Measurements from ENCODE around the gene DGKE.

DGKE gene

DNA sequence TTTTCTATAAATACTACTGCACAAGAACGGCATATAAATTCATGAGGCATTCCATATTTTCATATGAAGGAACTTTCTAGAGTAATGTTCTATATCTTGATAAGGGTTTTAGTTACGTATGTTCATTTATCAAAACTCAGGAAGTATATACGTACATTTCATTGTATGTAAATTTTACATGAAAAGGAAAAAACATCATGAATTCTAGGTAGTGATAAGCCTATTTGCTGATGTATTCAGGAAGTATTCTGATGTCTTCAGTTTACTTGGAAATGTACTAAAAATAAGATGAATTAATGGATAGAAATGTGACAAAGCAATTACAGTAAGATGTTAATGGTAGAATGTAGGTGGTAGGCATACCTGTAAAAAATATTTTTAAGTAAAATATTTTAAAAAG, 4.7 kb downstream of the DGKE start:
- no peak overlapping the region for H3K4me3 ChIP-seq (ENCODE audit: low read depth, low read length)
- no peak for DNase-seq (ENCODE audit: low read depth)
- TF ChIP-seq, protein P1, sequence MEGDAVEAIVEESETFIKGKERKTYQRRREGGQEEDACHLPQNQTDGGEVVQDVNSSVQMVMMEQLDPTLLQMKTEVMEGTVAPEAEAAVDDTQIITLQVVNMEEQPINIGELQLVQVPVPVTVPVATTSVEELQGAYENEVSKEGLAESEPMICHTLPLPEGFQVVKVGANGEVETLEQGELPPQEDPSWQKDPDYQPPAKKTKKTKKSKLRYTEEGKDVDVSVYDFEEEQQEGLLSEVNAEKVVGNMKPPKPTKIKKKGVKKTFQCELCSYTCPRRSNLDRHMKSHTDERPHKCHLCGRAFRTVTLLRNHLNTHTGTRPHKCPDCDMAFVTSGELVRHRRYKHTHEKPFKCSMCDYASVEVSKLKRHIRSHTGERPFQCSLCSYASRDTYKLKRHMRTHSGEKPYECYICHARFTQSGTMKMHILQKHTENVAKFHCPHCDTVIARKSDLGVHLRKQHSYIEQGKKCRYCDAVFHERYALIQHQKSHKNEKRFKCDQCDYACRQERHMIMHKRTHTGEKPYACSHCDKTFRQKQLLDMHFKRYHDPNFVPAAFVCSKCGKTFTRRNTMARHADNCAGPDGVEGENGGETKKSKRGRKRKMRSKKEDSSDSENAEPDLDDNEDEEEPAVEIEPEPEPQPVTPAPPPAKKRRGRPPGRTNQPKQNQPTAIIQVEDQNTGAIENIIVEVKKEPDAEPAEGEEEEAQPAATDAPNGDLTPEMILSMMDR (IDR thresholded peaks at IDR 0.05; ENCODE audit: low read depth, low read length, missing control alignments), result no peak

DNA sequence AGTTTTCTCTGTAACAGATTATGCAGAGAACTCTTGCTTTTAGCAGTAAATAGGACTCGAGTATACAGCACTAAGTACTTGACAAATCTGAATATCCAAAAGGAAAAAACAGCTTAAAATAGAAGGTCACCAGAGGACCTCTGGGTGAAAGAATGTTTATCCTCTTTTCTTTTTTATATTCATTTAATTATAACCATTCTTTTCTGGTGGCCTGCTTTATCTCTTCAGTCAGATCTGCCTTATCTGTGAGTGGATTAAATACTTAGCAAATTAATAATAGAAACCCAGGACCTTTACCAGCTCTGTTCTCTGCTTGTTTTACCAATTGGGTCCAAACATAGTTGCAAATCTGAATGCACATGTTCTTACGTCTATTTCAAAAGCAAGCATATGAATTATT, 8.6 kb downstream of the DGKE start:
- DNase-seq (ENCODE audit: low read depth), result no peak
- TF ChIP-seq, protein P1 (IDR thresholded peaks at IDR 0.05; ENCODE audit: low read depth, low read length, missing control alignments), result no peak
- no peak overlapping the region for H3K4me3 ChIP-seq (ENCODE audit: low read depth, low read length)

DNA sequence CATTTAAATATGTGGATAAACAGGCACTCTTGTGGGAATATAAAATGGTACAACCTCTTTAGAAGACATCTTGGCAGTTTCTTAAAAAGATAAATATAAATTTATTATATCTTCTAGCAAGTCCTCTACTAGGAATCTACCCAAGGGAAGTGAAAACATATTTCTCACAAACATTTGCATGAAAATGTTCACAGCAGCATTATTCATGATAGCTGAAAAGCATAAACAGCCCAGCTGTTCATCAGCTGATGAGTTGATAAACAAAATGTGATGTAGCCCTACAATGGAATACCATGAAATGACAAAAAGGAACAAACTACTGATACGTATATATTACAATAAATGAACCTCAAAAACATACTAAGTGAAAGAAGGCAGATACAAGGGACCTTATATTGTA, 12.0 kb downstream of the DGKE start:
- H3K4me3 ChIP-seq (ENCODE audit: low read depth, low read length), result no peak overlapping the region
- TF ChIP-seq, protein P1 (IDR thresholded peaks at IDR 0.05; ENCODE audit: low read depth, low read length, missing control alignments), result no peak
- no peak for DNase-seq (ENCODE audit: low read depth)

DNA sequence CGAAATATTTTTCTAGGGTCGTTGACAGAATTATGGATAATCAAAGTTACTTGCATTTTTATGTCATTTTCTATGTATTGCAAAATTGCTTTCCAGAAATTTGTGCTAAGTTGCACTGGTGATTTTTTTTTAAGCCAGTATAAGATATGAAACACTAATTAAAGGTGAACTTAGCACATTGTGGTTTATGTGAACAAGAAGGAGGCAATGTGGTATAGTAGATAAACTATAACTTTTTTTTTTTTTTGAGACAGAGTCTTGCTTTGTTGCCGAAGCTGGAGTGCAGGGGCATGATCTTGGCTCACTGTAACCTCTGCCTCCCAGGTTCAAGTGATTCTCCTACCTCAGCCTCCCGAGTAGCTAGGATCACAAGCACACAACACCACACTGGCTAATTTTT, 13.2 kb downstream of the DGKE start:
- DNase-seq (ENCODE audit: low read depth), result no peak
- H3K4me3 ChIP-seq (ENCODE audit: low read depth, low read length), result no peak overlapping the region
- TF ChIP-seq, protein P1 (IDR thresholded peaks at IDR 0.05; ENCODE audit: low read depth, low read length, missing control alignments), result no peak

DNA sequence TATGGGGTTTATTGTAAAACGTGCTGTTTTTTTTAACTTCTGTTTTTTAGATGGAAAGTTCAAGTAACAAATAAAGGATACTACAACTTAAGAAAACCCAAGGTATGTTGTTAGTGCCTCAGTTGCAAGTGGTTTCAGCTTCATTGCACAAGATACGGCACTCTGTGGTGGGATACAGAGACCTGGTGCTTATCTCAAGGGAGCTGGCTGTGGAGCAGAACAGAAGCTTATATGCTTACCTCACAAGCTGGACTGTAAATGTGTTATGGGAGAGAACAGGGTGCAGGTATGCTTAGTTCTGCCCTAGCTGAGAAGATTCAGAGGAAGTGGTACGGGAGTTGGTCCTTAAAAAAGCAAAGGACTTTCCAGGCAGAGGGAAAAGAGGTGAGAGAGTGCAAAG, 15.2 kb downstream of the DGKE start:
- H3K4me3 ChIP-seq (ENCODE audit: low read depth, low read length), result no peak overlapping the region
- TF ChIP-seq, protein P1 (IDR thresholded peaks at IDR 0.05; ENCODE audit: low read depth, low read length, missing control alignments), result no peak
- no peak for DNase-seq (ENCODE audit: low read depth)

DNA sequence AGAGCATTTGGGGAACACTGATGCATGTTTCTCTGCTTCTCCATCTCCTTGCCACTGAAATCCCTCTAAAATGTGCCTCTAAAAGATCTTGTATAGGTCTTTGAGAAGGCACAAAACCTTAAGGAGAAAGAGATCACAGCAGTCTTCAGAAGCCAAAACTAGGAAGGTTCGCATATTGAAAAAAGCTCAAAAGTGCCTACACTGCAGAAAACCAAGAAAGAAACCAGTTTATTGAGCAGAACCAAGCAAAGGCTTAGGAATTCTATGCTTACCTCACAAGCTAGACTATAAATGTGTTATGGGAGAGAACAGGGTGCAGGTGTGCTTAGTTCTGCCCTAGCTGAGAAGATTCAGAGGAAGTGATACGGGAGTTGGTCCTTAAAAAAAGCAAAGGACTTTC, 16.6 kb downstream of the DGKE start:
- TF ChIP-seq, protein P1 (IDR thresholded peaks at IDR 0.05; ENCODE audit: low read depth, low read length, missing control alignments), result no peak
- no peak for DNase-seq (ENCODE audit: low read depth)
- H3K4me3 ChIP-seq (ENCODE audit: low read depth, low read length), result no peak overlapping the region

DNA sequence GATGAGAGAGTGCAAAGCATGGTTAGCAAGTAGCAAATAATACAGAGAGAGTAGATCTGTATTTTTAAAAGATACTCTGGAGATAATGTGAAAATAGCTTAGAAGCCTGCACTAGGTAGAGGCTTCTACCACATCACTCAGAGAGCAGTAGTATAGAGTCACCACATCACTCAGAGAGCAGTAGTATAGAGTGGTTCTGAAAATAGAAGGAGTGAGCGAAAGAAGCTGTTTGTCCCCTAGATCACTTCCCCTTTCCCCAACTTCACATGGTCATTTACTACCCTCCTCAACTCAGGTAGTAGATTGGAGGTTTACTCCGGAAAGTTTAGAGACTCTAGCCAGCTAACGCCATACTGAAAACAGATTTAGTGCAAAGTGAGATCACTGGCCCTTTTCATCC, 17.1 kb downstream of the DGKE start:
- no peak for DNase-seq (ENCODE audit: low read depth)
- H3K4me3 ChIP-seq (ENCODE audit: low read depth, low read length), result no peak overlapping the region
- TF ChIP-seq, protein P1 (IDR thresholded peaks at IDR 0.05; ENCODE audit: low read depth, low read length, missing control alignments), result no peak

All from GM12864 (cell line).